ENCODE data around the gene LIAS. TPM values are rescaled to one million over a fixed set of nuclear protein-coding genes. Genes with fewer than 3 reads are reported as not detected.
"Not testable (repeated sequence)": the region's sequence is repeated elsewhere in the genome, so short reads cannot be mapped to it uniquely, and the experiment has no call there.

The LIAS gene
- total RNA-seq, 2 donors from 2014 or later, result 11.2 to 15.3 TPM

DNA sequence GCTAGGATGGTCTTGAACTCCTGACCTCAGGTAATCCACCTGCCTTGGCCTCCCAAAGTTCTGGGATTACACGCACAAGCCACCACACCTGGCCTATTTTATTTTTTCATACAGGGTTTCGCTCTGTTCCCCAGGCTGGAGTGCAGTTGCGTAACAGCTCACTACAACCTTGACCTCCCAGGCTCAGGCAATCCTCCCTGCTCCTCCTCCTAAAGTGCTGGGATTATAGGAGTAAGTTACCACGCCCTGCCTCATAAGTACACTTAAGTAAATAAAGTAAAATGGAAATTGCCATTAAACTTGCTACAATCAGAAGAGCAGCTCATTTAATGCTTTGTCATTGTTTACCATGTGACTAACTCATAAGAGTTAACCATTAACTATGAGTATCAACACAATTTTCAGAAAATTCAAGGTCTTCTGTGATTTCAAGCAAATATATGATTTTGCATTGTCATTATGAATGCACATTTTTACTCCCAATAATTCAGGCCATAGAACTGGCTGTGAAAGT lies 56.1 kb downstream of the LIAS start:
- DNase-seq (ENCODE audit: low spot score), result peak; percentile 38
- Histone ChIP-seq H3K4me3 (no peak overlapping the region), H3K27ac (no peak overlapping the region), H3K27me3 (replicated peaks; ENCODE audit: insufficient read depth) (no peaks in the 10 kb centered on the region), H3K36me3 (peaks cover 0 to 5% of the 10 kb centered on the region in 2 donors), H3K4me1 (replicated peaks) (no peaks in the 10 kb centered on the region), H3K9me3 (no peaks in the 10 kb centered on the region)
- WGBS, result 55% methylated on average over 4 of the region's 4 CpGs
- TF ChIP-seq POLR2AphosphoS5 (IDR thresholded peaks at IDR 0.05), result peak; percentile 45
- no peak for TF ChIP-seq CTCF (IDR thresholded peaks at IDR 0.05)
- no peak for TF ChIP-seq POLR2A (IDR thresholded peaks at IDR 0.05)
- intact Hi-C loops (cut with DNase I), result no loop called here

DNA sequence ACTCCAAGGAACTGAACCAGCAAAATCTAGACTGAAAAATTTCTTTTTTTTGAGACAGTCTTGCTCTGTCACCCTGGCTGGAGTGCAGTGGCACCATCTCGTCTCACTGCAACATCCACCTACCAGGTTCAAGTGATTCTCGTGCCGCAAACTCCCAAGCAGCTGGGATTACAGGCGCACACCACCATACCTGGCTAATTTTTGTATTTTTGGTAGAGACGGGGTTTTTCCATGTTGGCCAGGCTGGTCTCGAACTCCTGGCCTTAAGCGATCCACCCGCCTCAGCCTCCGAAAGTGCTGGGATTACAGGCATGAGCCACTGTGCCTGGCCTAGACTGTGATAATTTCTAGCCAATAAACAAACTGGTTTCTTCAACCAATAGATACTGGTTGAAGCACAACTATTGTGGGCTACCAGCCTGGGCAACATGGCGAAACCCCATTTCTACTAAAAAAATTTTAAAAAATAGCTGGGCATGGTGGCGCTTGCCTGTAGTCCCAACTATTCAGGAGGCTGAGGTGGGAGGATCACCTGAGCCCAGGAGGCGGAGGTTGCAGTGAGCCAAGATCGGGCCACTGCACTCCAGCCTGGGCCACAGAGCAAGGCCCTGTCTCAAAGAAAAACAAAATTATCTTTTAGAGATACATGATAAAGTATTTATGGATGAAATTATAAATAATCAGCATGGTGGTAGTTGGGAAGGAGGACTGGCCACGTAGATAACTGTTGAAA lies 57.0 kb downstream of the LIAS start:
- H3K9me3 ChIP-seq; H3K36me3 ChIP-seq; DNase-seq (ENCODE audit: low spot score); H3K27me3 ChIP-seq (replicated peaks; ENCODE audit: insufficient read depth); H3K4me1 ChIP-seq (replicated peaks); H3K27ac ChIP-seq; intact Hi-C loops (cut with DNase I); H3K4me3 ChIP-seq: not testable (repeated sequence)
- 96% methylated on average over 14 of the region's 14 CpGs for WGBS

DNA sequence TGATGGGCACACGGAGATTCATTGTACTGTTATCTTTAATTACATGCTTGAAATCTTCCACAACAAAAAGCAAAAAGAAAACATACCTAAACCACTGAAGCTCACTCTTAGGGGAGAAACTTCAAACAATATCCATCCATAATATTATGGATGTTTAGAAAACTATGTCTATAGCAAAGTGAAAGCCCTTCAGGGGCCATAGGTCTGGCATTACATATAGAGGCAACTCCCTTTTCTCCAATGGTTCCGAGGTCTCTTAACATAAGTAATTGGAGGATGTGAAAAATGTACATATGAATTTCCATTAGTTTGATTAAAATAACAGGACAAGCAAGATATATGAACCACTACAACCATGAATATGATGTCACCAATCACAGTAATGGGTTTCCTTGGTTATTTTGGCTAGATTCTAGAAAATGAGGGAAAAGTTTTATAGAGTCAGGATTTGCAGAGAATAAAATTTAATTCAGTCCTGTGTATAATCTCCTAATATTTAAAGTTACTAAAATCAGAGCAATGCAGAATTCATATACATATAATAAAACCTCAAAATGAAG lies 57.6 kb downstream of the LIAS start:
- 88% methylated on average over 2 of the region's 2 CpGs for WGBS
- Histone ChIP-seq H3K4me1 (replicated peaks) (no peaks in the 10 kb centered on the region), H3K27me3 (replicated peaks; ENCODE audit: insufficient read depth) (no peaks in the 10 kb centered on the region), H3K36me3 (peaks cover 0 to 3% of the 10 kb centered on the region in 2 donors), H3K27ac (no peak overlapping the region), H3K4me3 (no peak overlapping the region), H3K9me3 (no peaks in the 10 kb centered on the region)
- TF ChIP-seq POLR2A (IDR thresholded peaks at IDR 0.05) (no peak), POLR2AphosphoS5 (IDR thresholded peaks at IDR 0.05) (no peak), CTCF (IDR thresholded peaks at IDR 0.05) (no peak)
- no peak for DNase-seq (ENCODE audit: low spot score)
- intact Hi-C loops (cut with DNase I), result no loop called here

- 96% methylated on average over 6 of the region's 6 CpGs for WGBS
- H3K36me3 ChIP-seq, result peaks cover 0 to 3% of the 10 kb centered on the region in 2 donors
- intact Hi-C loops (cut with DNase I), result no loop called here
- TF ChIP-seq CTCF (IDR thresholded peaks at IDR 0.05) (no peak), POLR2A (IDR thresholded peaks at IDR 0.05) (no peak), POLR2AphosphoS5 (IDR thresholded peaks at IDR 0.05) (no peak)
- H3K27ac ChIP-seq, result no peak overlapping the region
- no peak overlapping the region for H3K4me3 ChIP-seq
- peaks cover 8% of the 10 kb centered on the region for H3K4me1 ChIP-seq (replicated peaks)
- no peaks in the 10 kb centered on the region for H3K27me3 ChIP-seq (replicated peaks; ENCODE audit: insufficient read depth)
- no peak for DNase-seq (ENCODE audit: low spot score)
- H3K9me3 ChIP-seq, result no peaks in the 10 kb centered on the region
Measured at GRCh38 chr4:39518484-39518883, 59.6 kb downstream of the LIAS start.

DNA sequence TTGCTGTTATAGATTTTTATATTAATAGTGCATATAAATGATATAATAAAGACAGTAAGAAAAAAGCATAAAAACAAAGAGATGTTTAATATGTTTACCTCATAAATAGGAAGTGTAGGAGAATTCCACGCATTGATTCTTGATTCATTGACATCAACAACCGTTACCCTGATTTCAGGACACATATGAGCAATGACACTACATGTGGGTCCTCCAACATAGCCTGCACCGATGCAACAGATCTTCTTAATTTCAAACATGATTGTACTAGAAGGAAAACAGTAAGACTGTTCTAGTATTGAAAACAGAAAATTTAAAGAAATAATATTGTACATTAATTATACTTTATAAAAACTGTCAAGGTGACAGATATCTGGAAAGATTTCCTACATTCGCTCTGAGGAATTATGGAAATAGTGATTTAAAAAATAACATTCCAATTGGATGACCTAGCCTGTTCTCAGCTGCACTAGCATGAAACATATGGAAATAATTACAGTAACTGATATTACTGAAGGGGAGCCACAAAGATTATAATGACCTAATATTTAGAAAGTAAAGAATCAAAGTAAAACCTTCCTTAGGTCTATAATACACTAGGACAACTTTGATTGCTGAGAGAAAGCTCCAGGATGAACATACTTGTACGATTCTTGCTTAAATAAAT lies 62.5 kb downstream of the LIAS start:
- Histone ChIP-seq H3K36me3 (peaks cover 0 to 3% of the 10 kb centered on the region in 2 donors), H3K27ac (no peak overlapping the region), H3K4me3 (no peak overlapping the region), H3K27me3 (replicated peaks; ENCODE audit: insufficient read depth) (no peaks in the 10 kb centered on the region), H3K4me1 (replicated peaks) (peaks cover 8% of the 10 kb centered on the region), H3K9me3 (no peaks in the 10 kb centered on the region)
- no peak for DNase-seq (ENCODE audit: low spot score)
- intact Hi-C loops (cut with DNase I), result no loop called here
- WGBS, result 68% methylated on average over 5 of the region's 5 CpGs
- TF ChIP-seq CTCF (IDR thresholded peaks at IDR 0.05), result no peak
- TF ChIP-seq POLR2AphosphoS5 (IDR thresholded peaks at IDR 0.05), result no peak
- TF ChIP-seq POLR2A (IDR thresholded peaks at IDR 0.05), result no peak
